PC-9 (cell line): ENCODE data around the gene MISP.

Source experiments
- CTCF ChIP-seq: fragments of 200-600 bp; sonication (generic); conservative IDR thresholded peaks from 2 replicates; pipeline ENCODE4 v1.6.1; 2017; ENCODE audit warnings: mixed run types, antibody characterized with exemption, mild to moderate bottlenecking, moderate library complexity
- EZH2 ChIP-seq: fragments of 200-600 bp; sonication (generic); IDR thresholded peaks from 2 replicates; pipeline ENCODE4 v1.8.0; 2017; ENCODE audit warnings: antibody characterized with exemption, low read depth

GRCh38 chr19:737591-738093, 13.3 kb upstream of the MISP start:
- TF ChIP-seq CTCF (peak; percentile 72), EZH2 (no peak)
